Ureter (tissue), 1 donor: ENCODE results near the gene SULT6B1. TPM values are rescaled to one million over a fixed set of nuclear protein-coding genes. Genes with fewer than 3 reads are reported as not detected.
"Not testable (repeated sequence)": the region's sequence is repeated elsewhere in the genome, so short reads cannot be mapped to it uniquely, and the experiment has no call there.

Source experiments
- DNase-seq: peaks from one replicate; pipeline ENCODE4 v3.0.0-alpha.2; 2020; ENCODE audit warnings: low spot score
- total RNA-seq: library from RNA; stranded (reverse); gene quantifications from one replicate; pipeline ENCODE4 v1.2.4, GENCODE V29; 2023
- donor health status: DM: yes; HTN: yes; CAD: no.

Gene SULT6B1, protein sequence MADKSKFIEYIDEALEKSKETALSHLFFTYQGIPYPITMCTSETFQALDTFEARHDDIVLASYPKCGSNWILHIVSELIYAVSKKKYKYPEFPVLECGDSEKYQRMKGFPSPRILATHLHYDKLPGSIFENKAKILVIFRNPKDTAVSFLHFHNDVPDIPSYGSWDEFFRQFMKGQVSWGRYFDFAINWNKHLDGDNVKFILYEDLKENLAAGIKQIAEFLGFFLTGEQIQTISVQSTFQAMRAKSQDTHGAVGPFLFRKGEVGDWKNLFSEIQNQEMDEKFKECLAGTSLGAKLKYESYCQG
- not detected for total RNA-seq

- DNase-seq: no peak
Measured at GRCh38 chr2:37188570-37188969, at the start of gene SULT6B1. Gene SULT6B1, minus strand, starts transcription at chr2:37188670. Its CDS starts 30 bp downstream, at chr2:37188640.

DNA sequence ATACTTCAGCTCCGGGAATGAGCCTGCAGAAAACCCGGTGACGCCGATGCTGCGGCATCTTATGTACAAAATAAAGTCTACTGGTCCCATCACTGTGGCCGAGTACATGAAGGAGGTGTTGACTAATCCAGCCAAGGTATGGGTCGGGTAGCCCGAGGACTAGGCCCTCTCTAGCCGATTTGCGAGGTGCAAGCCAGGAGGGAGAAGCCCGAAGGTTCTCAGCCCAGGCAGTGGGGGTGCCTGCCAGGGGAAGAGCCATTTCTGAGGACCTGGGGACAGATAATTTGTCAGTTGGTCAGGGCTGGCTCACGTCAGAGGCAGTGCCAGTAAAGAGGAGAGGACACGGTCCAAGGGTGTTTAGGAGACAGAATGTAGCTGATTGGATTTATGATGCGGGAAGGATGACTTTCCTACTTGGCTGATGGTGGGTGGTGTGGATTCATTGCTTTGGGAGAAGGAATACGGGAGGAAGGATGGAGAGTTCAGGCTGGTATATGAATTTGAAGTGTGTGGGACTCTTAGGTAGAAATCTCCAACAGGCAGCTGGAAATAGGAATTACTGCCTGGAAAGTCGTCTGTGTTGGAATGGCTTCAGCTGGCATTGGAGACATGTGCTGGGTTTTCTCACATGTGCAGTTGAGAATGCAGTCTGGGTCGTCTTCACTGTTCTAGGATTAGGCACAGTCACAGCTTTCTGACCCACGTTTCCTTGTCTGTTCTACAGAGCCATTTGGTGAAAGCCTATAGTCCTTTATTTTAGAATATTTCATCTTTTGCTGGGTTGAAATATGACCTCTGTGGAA lies 43.9 kb upstream of the SULT6B1 start:
- no peak for DNase-seq

GRCh38 chr2:37231241-37232130 lies 43.0 kb upstream of the SULT6B1 start, which contains the start of the genes CEBPZ and NDUFAF7:
Gene CEBPZ, minus strand, starts transcription at chr2:37231596. Its CDS starts 29 bp downstream, at chr2:37231567.
Gene NDUFAF7, plus strand, starts transcription at chr2:37231658. Its CDS starts 48 bp downstream, at chr2:37231706.
- peak; percentile 93 for DNase-seq

GRCh38 chr2:37230581-37230980 lies 42.1 kb upstream of the SULT6B1 start:
- no peak for DNase-seq

DNA sequence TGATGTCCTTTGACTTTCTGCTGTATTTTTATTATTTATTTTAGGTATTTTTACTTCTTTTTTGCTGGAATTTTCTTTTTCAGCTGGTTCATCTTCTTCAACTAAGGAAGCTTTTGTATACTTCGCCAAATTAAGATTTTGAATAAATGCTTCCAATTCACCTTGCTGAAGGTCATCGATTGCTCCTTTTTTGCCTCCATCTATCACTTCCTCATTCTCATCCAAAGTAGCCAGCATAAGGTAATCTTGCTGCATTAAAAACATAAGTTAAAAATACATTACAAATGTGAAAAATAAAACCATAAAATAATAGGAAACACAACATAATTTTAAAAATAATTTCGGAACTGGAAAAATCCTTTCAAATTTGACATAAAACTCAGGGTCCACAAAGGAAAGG lies 40.3 kb upstream of the SULT6B1 start:
- no peak for DNase-seq

DNA sequence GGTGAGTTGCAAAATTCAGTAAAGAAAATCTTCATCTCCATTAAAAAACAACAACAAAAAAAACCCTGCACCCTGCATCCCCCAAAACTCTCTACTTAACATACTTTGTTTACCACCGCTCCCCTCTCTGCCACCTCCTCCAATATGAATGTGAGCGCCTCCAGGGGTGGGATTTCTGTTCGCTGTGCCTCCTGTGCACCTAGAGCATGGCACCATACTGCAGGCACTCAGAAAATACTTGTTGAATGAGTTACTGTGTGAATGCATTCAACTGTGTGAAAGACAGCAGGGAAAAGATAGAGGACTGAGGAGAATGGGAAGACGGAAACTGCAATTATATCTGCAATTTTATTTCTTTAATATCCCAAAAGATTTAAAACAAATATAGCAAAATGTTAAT lies 38.4 kb upstream of the SULT6B1 start:
- DNase-seq: no peak

- DNase-seq: not testable (repeated sequence)
Measured at GRCh38 chr2:37225129-37225528, 36.7 kb upstream of the SULT6B1 start.

- DNase-seq: no peak
Measured at GRCh38 chr2:37224063-37224462, 35.6 kb upstream of the SULT6B1 start.

DNA sequence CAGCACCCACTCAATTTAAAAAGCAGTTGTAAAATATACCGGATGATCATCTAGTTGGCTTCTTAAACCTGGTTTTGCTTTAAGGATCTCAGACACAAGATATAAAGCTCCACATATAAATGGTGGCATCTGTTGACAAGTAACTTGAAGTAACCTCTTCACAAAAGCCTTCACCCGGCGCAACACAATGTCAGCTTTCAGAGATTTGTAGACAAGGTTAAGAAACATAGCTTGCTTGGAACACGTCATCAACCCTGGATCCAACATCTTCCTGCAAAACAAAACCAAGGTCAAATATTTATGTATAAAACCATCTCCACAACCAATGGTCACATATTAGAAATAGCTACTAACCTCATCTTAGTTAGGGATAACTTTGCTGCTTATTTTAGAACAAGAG lies 34.7 kb upstream of the SULT6B1 start:
- DNase-seq: no peak

DNA sequence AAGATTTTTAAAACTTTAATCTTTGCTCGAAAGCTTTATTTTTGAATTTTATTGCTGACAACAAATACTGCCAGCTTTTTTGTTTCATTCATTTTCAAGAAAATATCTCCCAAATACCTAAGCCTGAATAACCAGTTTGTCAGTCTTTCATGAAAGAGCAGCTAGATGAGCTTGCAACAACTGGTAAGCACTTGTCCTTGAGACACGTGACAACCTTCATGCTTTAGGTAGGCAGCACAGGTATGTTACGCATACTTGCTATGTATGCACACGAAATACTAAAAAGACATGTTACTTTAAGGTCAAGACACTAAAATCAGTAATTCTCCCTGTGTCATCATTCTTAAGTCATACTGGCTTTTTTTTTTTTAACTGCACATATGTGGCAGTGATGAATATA lies 30.6 kb upstream of the SULT6B1 start:
- DNase-seq: no peak

DNA sequence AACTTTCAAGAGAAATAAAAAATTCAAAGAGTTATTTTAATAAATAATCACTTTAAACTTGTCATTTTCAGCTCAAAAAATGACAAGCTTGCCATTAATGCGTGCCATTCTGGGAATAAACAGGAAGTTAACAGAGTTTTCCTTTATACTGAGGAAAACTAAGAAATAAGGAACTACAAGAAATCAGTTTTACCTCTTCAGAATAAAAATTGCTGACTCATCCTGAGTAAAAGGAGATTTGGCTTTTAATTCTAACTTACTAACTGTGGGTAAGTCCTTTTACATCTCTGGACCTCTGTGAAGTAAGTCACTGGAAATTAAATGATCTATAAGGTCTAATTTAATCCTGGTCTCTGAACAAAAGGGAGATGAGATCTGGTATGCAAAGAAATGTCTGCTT lies 26.8 kb upstream of the SULT6B1 start:
- DNase-seq: no peak

DNA sequence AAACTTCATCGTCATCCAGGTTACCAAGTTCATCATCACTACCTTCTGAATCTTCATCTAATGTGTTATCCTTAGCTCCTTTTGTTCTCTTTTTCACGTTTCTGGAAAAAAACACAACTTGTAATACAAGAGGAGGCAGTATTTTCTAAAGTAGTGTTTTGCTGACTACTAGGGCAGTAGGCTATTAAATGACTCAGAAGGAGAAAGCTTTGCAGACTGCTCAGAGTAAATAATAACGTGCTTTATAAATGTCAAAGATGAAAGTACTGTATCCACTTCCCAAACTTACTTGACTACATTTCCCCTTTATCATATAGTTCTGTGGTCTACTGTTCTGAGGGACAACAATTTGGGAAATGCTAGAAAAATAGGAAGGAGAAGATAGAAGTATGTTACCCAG lies 23.5 kb upstream of the SULT6B1 start:
- DNase-seq: no peak

DNA sequence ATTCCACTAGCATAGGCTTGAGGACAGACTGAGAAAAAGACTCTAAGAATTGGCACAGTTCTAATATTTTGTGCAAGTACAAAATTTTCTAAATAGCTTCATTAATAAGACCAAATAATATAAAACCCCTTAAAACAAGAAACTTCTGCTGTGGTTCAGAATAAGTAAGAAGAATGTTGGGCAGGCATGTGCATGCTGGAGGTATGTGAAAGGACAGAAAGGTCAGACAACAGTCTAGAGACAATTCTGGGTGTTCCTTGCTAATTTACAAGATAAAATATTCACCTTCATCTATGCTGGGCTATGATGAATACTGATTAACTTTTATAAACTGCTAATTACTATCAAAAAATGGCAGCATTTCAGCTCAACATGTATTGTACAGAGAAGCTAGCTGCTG lies 22.7 kb upstream of the SULT6B1 start:
- no peak for DNase-seq

- not testable (repeated sequence) for DNase-seq
Measured at GRCh38 chr2:37206760-37207159, 18.3 kb upstream of the SULT6B1 start.

DNA sequence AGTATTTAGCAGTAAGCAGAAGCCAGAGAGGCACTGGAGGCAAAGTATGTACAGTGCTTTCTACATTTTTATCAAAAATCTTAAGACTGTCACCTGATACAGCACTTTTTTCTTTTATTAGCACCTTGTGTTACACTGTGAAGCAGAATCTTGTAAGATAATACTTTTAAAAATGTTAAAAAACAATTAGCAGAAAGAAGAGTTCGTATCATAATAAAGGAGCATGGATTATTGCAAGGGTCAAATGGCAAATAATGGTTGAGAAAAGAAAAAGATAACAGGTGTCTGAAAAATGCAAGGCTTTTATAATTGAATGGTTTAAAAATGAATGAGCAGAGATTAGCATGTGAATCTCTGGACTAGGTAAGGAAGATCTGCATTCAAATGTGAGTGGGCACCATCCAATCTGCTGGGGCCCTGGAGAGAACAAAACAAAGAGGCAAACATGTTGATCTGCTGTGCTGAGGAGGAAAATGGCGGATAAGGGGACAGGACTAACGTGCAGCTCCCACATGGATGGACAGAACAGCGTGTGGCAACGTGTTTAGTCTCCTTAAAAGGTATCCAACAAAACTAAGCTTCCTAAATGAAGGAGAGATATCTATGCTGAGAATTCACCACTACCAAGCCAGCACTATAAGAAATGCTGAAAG lies 17.3 kb upstream of the SULT6B1 start:
- no peak for DNase-seq

DNA sequence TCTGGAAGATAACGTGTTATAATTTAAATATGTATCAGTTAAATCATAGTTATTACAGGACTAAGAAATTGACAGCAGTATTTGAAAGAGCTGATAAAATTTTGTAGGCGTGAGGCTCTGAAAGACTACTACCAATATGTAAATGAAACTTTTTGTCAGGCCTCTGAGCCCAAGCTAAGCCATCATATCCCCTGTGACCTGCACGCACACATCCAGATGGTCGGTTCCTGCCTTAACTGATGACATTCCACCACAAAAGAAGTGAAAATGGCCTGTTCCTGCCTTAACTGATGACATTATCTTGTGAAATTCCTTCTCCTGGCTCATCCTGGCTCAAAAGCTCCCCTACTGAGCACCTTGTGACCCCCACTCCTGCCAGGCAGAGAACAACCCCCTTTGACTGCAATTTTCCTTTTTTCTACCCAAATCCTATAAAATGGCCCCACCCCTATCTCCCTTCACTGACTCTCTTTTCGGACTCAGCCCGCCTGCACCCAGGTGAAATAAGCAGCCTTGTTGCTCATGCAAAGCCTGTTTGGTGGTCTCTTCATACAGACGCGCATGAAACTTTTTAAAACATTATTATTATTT lies 16.7 kb upstream of the SULT6B1 start:
- not testable (repeated sequence) for DNase-seq

DNA sequence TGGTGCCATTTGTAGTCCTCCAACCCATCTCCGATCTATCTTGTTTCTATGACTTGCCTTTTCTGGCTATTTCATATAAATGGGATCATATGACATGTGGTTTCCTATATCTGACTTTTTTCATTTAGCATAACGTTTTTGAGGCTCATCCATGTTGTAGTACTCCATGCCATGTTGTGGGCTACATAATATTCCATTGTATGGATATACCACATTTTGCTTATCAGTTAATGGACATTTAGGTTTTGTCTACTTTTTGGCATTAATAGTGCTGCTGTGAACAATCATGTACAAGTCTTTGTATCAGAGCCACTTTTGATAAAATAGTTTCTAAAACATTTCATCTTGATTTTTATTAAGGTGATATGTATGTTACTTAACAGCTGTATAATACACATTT lies 15.2 kb upstream of the SULT6B1 start:
- no peak for DNase-seq

DNA sequence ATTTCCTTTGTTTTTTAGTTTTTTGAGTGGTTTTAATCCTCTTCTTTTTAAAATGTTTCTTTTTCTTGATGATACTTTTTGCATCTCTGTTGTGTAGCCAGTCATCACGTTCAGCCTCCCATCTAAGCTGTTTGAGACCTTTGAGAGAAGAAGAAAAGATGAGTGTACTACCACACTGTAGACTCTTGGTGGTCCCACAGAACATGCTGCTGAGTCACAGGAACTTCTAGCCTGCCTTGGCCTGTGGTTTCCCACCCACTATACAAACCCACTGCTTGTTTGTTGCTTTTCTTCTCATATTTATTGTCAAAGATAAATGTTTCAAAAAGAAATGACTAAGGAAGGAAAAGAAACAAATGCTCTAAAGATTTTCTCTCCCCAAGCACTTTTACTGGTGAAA lies 13.3 kb upstream of the SULT6B1 start:
- no peak for DNase-seq

- no peak for DNase-seq
Measured at GRCh38 chr2:37201208-37201607, 12.7 kb upstream of the SULT6B1 start.

GRCh38 chr2:37198681-37199065 lies 10.2 kb upstream of the SULT6B1 start:
- no peak for DNase-seq
